HEK293 (cell line): Measurements from ENCODE around the gene SLC10A2.

ENCODE experiments used
- CTCF ChIA-PET: fragments of 350-600 bp; formaldehyde crosslinking; extraction: SDS; loops from one replicate; lab custom pipeline; 2021; ENCODE audit warnings: antibody characterized with exemption; lab: Yijun Ruan, JAX
- POLR2A ChIA-PET: fragments of 300-600 bp; formaldehyde crosslinking; extraction: SDS; loops from one replicate; lab custom pipeline; 2020; ENCODE audit warnings: antibody characterized with exemption, inconsistent platforms; lab: Yijun Ruan, JAX
- H3K27ac ChIP-seq: fragments of 200-500 bp; sonication (Bioruptor generic); 2 replicates; pipeline ENCODE4 v1.5.1; 2014; ENCODE audit warnings: low read depth, low read length, control low read depth, inconsistent platforms; ENCODE audit errors: extremely low read depth
- H3K36me3 ChIP-seq, 2 experiments: fragments of 200-500 bp in 1 of 2; sonication (Bioruptor generic) in 1 of 2; 1 replicate in 1 of 2; 2 replicates in 1 of 2; pipeline ENCODE4 v1.5.1; 2014 to 2017; ENCODE audit warnings: inconsistent platforms in 2 of 2, low read length in 2 of 2; ENCODE audit not compliant: control insufficient read depth in 2 of 2, insufficient read depth in 1 of 2
- H3K4me1 ChIP-seq: fragments of 200-500 bp; sonication (Bioruptor generic); 2 replicates; pipeline ENCODE4 v1.5.1; 2014; ENCODE audit warnings: mild to moderate bottlenecking, low read length, inconsistent platforms; ENCODE audit not compliant: control insufficient read depth, insufficient read depth
- H3K4me3 ChIP-seq: 2 replicates; pipeline ENCODE4 v1.5.1; 2011; ENCODE audit warnings: low read depth, mild to moderate bottlenecking, control low read depth, low read length, moderate library complexity
- H3K9me3 ChIP-seq: fragments of 200-500 bp; sonication (Bioruptor generic); 2 replicates; pipeline ENCODE4 v1.5.1; 2014; ENCODE audit warnings: low read depth, low read length, inconsistent platforms; ENCODE audit not compliant: control insufficient read depth, insufficient read depth
- BCL11A ChIP-seq: fragments of 450-650 bp; formaldehyde crosslinking; IDR thresholded peaks from 2 replicates; pipeline ENCODE4 v1.5.1; 2016; ENCODE audit warnings: low read depth, missing biosample characterization, missing genetic modification characterization
- BCL11B ChIP-seq: fragments of 450-650 bp; formaldehyde crosslinking; IDR thresholded peaks from 2 replicates; pipeline ENCODE4 v1.5.1; 2016; ENCODE audit warnings: low read depth, missing biosample characterization, missing genetic modification characterization
- GFI1B ChIP-seq: fragments of 450-650 bp; formaldehyde crosslinking; IDR thresholded peaks from 2 replicates; pipeline ENCODE4 v1.5.1; 2016; ENCODE audit warnings: missing biosample characterization, missing genetic modification characterization
- GLI4 ChIP-seq: fragments of 450-650 bp; formaldehyde crosslinking; IDR thresholded peaks from 2 replicates; pipeline ENCODE4 v1.5.1; 2016; ENCODE audit warnings: missing biosample characterization, missing genetic modification characterization
- MEIS1 ChIP-seq: sonication (generic); formaldehyde crosslinking; IDR thresholded peaks from 2 replicates; pipeline ENCODE4 v1.8.1; 2022; ENCODE audit warnings: missing genetic modification reagents, mild to moderate bottlenecking, borderline replicate concordance
- OVOL3 ChIP-seq: fragments of 450-650 bp; formaldehyde crosslinking; IDR thresholded peaks from 2 replicates; pipeline ENCODE4 v1.5.1; 2016; ENCODE audit warnings: missing biosample characterization, missing genetic modification characterization
- REPIN1 ChIP-seq: fragments of 450-650 bp; formaldehyde crosslinking; IDR thresholded peaks from 2 replicates; pipeline ENCODE4 v1.5.1; 2017; ENCODE audit warnings: missing biosample characterization, missing genetic modification characterization, low read depth
- SP2 ChIP-seq: fragments of 450-650 bp; formaldehyde crosslinking; IDR thresholded peaks from 2 replicates; pipeline ENCODE4 v1.5.1; 2016; ENCODE audit warnings: missing biosample characterization, missing genetic modification characterization
- YY1 ChIP-seq: fragments of 450-650 bp; formaldehyde crosslinking; IDR thresholded peaks from 2 replicates; pipeline ENCODE4 v1.5.1; 2018; ENCODE audit warnings: missing biosample characterization, missing genetic modification characterization
- ZBTB20 ChIP-seq: fragments of 450-650 bp; formaldehyde crosslinking; IDR thresholded peaks from 2 replicates; pipeline ENCODE4 v1.5.1; 2016; ENCODE audit warnings: missing biosample characterization, missing genetic modification characterization
- ZNF2 ChIP-seq: fragments of 450-650 bp; formaldehyde crosslinking; IDR thresholded peaks from 2 replicates; pipeline ENCODE4 v1.5.1; 2016; ENCODE audit warnings: missing biosample characterization, missing genetic modification characterization
- ZNF211 ChIP-seq: fragments of 450-650 bp; formaldehyde crosslinking; IDR thresholded peaks from 2 replicates; pipeline ENCODE4 v1.5.1; 2016; ENCODE audit warnings: low read depth, missing biosample characterization, missing genetic modification characterization
- ZNF221 ChIP-seq: fragments of 450-650 bp; formaldehyde crosslinking; IDR thresholded peaks from 2 replicates; pipeline ENCODE4 v1.5.1; 2017; ENCODE audit warnings: missing biosample characterization, missing genetic modification characterization, borderline replicate concordance
- ZNF274 ChIP-seq, 2 experiments: fragments of 200-500 bp in 1 of 2; fragments of 450-650 bp in 1 of 2; sonication (Bioruptor generic) in 1 of 2; formaldehyde crosslinking in 1 of 2; IDR thresholded peaks; 2 replicates each; pipeline versions ENCODE4 v1.5.1 to v1.6.1; 2014 to 2016; ENCODE audit warnings: borderline replicate concordance in 1 of 2, inconsistent platforms in 1 of 2, low read length in 1 of 2, missing biosample characterization in 1 of 2, missing genetic modification characterization in 1 of 2
- ZNF311 ChIP-seq: fragments of 450-650 bp; formaldehyde crosslinking; IDR thresholded peaks from 2 replicates; pipeline ENCODE4 v1.5.1; 2017; ENCODE audit warnings: missing biosample characterization, missing genetic modification characterization, borderline replicate concordance
- ZNF423 ChIP-seq: fragments of 450-650 bp; formaldehyde crosslinking; IDR thresholded peaks from 2 replicates; pipeline ENCODE4 v1.5.1; 2016; ENCODE audit warnings: missing biosample characterization, missing genetic modification characterization
- ZNF426 ChIP-seq: fragments of 450-650 bp; formaldehyde crosslinking; IDR thresholded peaks from 2 replicates; pipeline ENCODE4 v1.5.1; 2017; ENCODE audit warnings: missing biosample characterization, missing genetic modification characterization, mild to moderate bottlenecking, inconsistent platforms, moderate library complexity
- ZNF510 ChIP-seq: fragments of 450-650 bp; formaldehyde crosslinking; IDR thresholded peaks from 2 replicates; pipeline ENCODE4 v1.5.1; 2018; ENCODE audit warnings: mild to moderate bottlenecking, missing genetic modification characterization, missing biosample characterization; ENCODE audit not compliant: insufficient replicate concordance
- ZNF544 ChIP-seq: fragments of 450-650 bp; formaldehyde crosslinking; IDR thresholded peaks from 2 replicates; pipeline ENCODE4 v1.5.0; 2017; ENCODE audit warnings: missing biosample characterization, missing genetic modification characterization
- ZNF571 ChIP-seq: fragments of 450-650 bp; formaldehyde crosslinking; IDR thresholded peaks from 2 replicates; pipeline ENCODE4 v1.5.0; 2017; ENCODE audit warnings: missing biosample characterization, missing genetic modification characterization
- ZNF626 ChIP-seq: fragments of 450-650 bp; sonication (Bioruptor Pico); formaldehyde crosslinking; IDR thresholded peaks from 2 replicates; pipeline ENCODE4 v1.5.1; 2018; ENCODE audit warnings: missing biosample characterization, missing genetic modification characterization, inconsistent platforms
- ZNF792 ChIP-seq: fragments of 450-650 bp; formaldehyde crosslinking; IDR thresholded peaks from 2 replicates; pipeline ENCODE4 v1.5.1; 2016; ENCODE audit warnings: missing biosample characterization, missing genetic modification characterization
- ZSCAN16 ChIP-seq: fragments of 450-650 bp; formaldehyde crosslinking; IDR thresholded peaks from 2 replicates; pipeline ENCODE4 v1.5.1; 2016; ENCODE audit warnings: missing biosample characterization, missing genetic modification characterization
- TF ChIP-seq, protein P1 (sequence below): fragments of 450-650 bp; formaldehyde crosslinking; IDR thresholded peaks from 2 replicates; pipeline ENCODE4 v1.5.1; 2016; ENCODE audit warnings: missing biosample characterization, missing genetic modification characterization
- TF ChIP-seq, protein P2 (sequence below): fragments of 450-650 bp; formaldehyde crosslinking; IDR thresholded peaks from 2 replicates; pipeline ENCODE4 v1.5.1; 2016; ENCODE audit warnings: missing biosample characterization, missing genetic modification characterization
- TF ChIP-seq, protein P3 (sequence below): fragments of 450-650 bp; formaldehyde crosslinking; IDR thresholded peaks from 2 replicates; pipeline ENCODE4 v1.5.1; 2017; ENCODE audit warnings: missing biosample characterization, missing genetic modification characterization
- TF ChIP-seq, protein P4 (sequence below): fragments of 450-650 bp; formaldehyde crosslinking; IDR thresholded peaks from 2 replicates; pipeline ENCODE4 v1.5.1; 2016; ENCODE audit warnings: missing biosample characterization, missing genetic modification characterization

The SLC10A2 gene

DNA sequence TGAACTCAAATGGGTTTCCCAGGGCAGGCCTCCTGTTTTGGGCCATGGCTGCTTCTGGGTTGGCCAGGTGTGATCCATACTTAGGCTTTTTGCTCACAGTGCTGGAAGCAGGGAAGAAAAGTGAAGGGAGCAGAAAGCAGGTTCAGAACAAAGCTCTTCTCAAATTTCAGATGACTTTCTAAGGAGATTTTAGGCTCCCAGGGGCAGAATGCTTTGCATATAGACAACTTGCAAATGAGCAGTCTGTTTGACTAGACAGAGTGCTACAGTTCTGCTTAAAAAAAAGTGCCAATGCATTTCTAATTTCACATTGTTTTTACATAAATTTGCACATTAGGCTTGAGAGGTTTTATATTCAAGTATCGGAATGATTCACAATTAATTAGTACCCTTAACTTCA, 2.6 kb upstream of the SLC10A2 start:
- no peaks in the 10 kb centered on the region for H3K9me3 ChIP-seq
- ChIA-PET CTCF (no interaction called here), POLR2A (no interaction called here)
- no peaks in the 10 kb centered on the region for H3K36me3 ChIP-seq
- no peak overlapping the region for H3K27ac ChIP-seq
- TF ChIP-seq ZNF626 (tag by site-specific recombination) (no peak), OVOL3 (no peak), MEIS1 (no peak), YY1 (tag by site-specific recombination) (no peak), ZNF423 (tag by site-specific recombination) (no peak), SP2 (tag by site-specific recombination) (no peak), ZNF426 (tag by site-specific recombination) (no peak), GLI4 (no peak), ZNF571 (tag by site-specific recombination) (no peak), ZNF510 (no peak)
- TF ChIP-seq, protein P1, sequence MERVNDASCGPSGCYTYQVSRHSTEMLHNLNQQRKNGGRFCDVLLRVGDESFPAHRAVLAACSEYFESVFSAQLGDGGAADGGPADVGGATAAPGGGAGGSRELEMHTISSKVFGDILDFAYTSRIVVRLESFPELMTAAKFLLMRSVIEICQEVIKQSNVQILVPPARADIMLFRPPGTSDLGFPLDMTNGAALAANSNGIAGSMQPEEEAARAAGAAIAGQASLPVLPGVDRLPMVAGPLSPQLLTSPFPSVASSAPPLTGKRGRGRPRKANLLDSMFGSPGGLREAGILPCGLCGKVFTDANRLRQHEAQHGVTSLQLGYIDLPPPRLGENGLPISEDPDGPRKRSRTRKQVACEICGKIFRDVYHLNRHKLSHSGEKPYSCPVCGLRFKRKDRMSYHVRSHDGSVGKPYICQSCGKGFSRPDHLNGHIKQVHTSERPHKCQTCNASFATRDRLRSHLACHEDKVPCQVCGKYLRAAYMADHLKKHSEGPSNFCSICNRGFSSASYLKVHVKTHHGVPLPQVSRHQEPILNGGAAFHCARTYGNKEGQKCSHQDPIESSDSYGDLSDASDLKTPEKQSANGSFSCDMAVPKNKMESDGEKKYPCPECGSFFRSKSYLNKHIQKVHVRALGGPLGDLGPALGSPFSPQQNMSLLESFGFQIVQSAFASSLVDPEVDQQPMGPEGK (tag by site-specific recombination) = no peak
- TF ChIP-seq, protein P2, sequence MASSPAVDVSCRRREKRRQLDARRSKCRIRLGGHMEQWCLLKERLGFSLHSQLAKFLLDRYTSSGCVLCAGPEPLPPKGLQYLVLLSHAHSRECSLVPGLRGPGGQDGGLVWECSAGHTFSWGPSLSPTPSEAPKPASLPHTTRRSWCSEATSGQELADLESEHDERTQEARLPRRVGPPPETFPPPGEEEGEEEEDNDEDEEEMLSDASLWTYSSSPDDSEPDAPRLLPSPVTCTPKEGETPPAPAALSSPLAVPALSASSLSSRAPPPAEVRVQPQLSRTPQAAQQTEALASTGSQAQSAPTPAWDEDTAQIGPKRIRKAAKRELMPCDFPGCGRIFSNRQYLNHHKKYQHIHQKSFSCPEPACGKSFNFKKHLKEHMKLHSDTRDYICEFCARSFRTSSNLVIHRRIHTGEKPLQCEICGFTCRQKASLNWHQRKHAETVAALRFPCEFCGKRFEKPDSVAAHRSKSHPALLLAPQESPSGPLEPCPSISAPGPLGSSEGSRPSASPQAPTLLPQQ (tag by site-specific recombination) = no peak
- TF ChIP-seq, protein P3, sequence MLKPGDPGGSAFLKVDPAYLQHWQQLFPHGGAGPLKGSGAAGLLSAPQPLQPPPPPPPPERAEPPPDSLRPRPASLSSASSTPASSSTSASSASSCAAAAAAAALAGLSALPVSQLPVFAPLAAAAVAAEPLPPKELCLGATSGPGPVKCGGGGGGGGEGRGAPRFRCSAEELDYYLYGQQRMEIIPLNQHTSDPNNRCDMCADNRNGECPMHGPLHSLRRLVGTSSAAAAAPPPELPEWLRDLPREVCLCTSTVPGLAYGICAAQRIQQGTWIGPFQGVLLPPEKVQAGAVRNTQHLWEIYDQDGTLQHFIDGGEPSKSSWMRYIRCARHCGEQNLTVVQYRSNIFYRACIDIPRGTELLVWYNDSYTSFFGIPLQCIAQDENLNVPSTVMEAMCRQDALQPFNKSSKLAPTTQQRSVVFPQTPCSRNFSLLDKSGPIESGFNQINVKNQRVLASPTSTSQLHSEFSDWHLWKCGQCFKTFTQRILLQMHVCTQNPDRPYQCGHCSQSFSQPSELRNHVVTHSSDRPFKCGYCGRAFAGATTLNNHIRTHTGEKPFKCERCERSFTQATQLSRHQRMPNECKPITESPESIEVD (tag by site-specific recombination) = no peak
- H3K4me3 ChIP-seq = no peak overlapping the region
- no peaks in the 10 kb centered on the region for H3K4me1 ChIP-seq

DNA sequence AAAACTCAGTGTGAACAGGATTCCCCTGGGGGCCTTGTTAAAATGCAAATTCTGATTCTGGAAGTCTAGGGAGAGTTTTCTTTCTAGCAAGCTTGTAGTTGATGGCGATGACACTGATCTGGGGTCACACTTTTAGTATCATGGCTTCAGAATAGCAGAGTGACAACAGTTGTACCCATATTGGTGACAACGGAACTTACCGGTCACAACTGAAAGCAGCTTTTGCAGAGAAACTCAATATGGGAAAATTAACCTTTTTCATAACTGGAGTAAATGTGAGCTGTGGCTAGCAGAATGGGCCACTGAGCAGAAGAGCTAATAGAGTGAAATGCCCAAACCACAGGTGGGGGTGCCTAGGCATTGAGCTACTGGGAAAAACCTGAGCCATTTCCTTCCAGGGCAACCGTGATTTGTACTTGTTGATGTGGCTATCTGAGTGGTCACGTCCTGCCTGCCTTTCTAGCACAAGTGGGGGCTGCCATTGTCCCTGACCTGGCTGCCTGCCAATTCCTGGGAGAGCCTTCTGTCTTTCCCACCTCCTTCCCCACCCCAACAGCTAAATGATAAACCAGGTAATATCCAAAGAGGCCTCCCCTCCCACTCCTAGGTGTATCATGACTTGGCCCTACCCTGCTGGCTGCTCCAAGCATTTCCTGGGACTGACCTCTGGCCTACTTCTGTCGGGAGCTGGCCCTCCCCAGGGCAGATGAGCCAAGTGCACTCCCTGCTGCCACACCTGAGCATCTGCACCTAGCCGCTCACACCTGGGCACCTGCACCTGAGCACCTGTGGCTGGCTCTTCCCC, 1.7 kb upstream of the SLC10A2 start:
- Histone ChIP-seq H3K4me1 (no peaks in the 10 kb centered on the region), H3K27ac (no peak overlapping the region), H3K4me3 (no peak overlapping the region), H3K36me3 (no peaks in the 10 kb centered on the region), H3K9me3 (no peaks in the 10 kb centered on the region)
- CTCF ChIA-PET = interaction anchor here (0.7 kb wide), 1 partner anchor 300 kb away, joined by 4 read pairs; no protein-coding TSS in a partner anchor
- TF ChIP-seq ZSCAN16 (tag by site-specific recombination) (no peak), ZNF792 (tag by site-specific recombination) (no peak), OVOL3 (no peak), GFI1B (no peak), REPIN1 (tag by site-specific recombination) (no peak), ZNF211 (no peak), ZNF544 (tag by site-specific recombination) (no peak), ZNF311 (tag by site-specific recombination) (no peak), ZNF2 (tag by site-specific recombination) (no peak), ZBTB20 (tag by site-specific recombination) (no peak), BCL11A (tag by site-specific recombination) (no peak), BCL11B (no peak), ZNF274 (IDR thresholded peaks at IDR 0.05; ENCODE audit: low read length) (no peak), ZNF274 (tag by site-specific recombination; IDR thresholded peaks at IDR 0.05; ENCODE audit: borderline replicate concordance) (no peak), ZNF221 (tag by site-specific recombination) (no peak)
- TF ChIP-seq, protein P4, sequence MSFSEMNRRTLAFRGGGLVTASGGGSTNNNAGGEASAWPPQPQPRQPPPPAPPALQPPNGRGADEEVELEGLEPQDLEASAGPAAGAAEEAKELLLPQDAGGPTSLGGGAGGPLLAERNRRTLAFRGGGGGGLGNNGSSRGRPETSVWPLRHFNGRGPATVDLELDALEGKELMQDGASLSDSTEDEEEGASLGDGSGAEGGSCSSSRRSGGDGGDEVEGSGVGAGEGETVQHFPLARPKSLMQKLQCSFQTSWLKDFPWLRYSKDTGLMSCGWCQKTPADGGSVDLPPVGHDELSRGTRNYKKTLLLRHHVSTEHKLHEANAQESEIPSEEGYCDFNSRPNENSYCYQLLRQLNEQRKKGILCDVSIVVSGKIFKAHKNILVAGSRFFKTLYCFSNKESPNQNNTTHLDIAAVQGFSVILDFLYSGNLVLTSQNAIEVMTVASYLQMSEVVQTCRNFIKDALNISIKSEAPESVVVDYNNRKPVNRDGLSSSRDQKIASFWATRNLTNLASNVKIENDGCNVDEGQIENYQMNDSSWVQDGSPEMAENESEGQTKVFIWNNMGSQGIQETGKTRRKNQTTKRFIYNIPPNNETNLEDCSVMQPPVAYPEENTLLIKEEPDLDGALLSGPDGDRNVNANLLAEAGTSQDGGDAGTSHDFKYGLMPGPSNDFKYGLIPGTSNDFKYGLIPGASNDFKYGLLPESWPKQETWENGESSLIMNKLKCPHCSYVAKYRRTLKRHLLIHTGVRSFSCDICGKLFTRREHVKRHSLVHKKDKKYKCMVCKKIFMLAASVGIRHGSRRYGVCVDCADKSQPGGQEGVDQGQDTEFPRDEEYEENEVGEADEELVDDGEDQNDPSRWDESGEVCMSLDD (tag by site-specific recombination) = no peak
- POLR2A ChIA-PET = no interaction called here
